ENCODE measurements around the gene MON2.

MON2 gene

DNA sequence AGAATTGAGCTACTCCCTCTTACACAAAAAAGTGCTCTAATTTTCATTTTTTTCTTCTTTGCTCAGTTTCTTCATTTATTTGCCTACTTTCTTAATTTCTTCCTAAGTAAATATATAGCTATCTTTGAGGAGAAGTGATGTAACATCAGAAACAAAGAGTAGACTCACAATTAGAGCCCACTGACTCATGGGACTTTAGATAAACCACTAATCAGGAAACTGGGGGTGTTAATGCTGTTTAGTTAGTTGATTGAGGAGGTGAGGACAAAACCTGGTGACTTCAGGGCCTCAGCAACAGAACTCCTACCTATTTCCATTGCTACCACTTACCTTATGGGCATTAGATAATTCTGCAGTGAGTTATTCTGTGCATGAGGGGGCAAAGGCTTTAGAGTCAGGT, 151.7 kb downstream of the MON2 start:
- DNase-seq = no peak

DNA sequence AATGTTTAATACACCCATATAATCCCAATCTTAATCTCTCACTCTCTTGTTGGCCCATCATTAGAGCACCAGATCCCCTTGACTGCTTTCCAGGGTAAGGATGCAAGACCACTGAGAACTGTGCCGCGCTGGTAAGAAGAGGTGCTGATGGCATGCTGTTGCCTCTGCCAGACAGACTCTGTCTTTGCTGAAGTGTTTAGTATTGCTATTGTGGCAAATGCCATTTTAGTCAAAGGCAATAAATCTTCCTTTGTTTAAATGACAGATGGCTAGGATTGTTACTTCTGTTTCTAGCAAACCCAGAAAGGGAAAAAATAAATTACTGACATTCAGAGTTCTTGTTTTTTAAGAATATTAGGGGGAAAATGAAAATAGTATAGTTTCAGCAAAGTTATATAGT, 152.3 kb downstream of the MON2 start:
- no peak for DNase-seq

DNA sequence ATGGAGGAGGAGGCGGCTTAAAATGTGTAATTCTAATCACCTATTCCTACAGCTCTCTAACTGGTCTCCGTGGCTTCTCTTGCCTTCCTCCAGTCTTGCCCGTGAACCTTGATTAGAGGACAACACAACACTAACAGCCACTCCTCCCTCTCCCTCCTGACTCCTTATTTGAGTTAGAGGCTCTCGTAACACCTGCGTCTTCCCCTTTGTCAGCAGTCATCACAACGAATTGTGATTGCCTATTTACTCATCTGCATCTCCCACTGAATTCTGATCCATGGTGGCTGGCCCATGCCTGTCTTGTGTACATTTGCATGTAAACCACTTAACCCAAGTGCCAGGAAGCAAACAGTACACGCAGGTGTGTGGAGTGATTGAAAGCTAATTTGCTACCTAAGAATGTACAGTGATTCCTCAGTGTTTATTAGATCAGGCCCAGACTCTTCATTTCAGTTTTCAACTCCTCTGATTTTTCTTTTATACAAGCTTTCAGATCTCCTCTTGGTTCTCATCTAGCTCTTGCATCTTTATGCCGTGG, 154.5 kb downstream of the MON2 start:
- DNase-seq = no peak

DNA sequence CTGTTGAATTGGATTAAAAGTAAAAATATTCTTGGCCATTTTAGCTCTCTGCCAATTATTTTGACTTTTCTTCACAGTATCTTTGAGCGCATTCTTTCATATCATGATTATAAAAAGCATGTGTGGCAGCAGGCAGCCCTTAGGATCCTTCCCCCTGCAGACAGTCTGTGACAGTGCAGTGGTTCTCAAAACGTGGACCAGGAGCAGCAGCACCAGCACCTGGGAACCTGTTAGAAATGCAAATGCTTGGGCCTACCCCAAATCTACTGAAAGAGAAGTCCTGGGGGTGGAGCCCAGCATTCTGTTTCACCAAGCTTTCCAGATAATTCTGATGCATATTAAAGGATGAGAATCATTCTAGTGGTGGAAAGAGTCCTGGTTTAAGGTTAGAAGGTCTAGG, 155.6 kb downstream of the MON2 start:
- DNase-seq = no peak

DNA sequence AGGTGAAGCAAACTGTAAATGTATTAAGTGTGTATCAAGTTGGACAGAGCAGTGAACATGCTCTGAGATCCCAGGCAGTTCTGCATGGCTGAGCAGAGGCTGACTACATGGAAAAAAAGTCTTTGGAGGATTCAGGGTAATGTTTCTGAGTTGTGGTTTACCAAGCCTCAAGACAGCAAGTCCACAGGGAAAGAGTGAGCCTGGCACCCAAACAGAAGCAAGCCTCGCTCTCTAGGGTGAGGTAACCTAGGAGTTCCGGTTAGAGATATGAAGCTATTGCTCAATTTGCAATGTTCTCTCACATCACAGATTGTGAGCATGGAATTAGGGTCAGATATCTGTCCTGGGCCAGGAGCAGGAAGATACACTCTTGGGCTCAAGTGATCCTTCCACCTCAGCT, 158.6 kb downstream of the MON2 start:
- peak; percentile 47 for DNase-seq

DNA sequence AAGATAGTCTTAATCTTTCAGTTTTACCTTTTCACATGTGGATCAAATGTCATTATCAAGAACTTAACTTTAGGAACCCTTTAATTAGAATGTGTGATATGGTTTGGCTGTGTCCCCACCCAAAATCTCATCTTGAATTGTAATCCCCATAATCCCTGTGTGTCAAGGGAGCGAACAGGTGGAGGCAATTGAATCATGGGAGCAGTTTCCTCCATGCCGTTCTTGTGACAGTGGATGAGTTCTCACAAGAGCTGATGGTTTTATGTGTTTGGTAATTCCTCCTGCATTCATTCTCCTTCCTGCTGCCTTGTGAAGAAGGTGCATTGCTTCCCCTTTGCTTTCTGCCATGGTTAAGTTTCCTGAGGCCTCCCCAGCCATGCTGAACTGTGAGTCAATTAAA, 160.6 kb downstream of the MON2 start:
- DNase-seq = no peak

DNA sequence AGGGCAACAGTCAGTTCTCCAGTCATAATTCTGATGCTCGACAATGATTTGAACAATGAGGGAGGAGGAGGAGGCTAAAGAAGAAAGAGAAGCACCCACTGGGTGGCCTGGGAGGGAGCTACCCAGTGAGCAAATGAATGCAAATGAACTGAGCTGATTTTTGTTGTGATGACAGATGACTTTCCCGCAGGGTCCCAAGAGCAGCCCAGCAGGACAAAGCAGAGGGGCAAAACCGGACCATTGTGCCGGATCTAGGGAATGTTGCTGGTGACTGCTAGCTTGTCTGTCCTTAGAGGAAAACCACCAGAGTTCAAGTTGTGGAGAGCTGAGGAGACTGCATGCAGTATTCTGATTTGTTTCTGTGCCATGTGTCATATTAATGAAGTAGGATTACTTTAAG, 162.8 kb downstream of the MON2 start:
- no peak for DNase-seq

DNA sequence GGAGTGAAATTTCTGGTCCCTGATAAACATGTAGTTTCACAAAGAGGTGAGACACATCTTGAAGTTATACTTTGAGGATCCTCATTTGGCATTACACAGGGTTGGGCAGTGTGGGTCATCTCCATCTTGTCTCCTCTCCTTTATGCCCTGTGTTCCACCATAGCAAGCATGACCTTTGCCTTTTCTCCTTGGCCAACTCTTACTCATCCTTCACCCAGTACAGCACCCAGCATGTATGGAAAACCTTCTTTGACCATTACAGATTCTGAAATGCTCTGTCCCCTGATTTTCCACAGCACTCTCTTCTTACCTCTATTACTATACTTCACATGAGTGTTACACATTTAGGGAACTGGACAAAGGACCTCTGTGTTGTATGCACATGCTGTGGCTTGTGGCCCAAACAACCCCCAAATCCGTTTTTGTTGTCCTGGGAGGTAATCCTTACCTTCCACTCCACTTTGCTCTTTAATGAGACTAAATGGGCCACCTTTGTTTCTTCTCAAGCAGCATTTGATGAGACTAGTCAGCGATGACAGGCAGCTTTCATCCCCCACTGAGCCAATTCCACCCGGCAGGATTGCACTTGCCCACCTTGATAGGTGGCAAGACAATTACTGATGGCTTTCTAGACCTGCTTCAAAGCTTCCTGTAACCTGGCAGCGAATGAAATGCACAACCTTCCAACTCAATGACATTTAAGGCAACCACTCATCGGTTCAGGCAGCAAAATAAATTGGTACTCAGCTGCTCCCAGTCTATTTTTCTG, 163.5 kb downstream of the MON2 start:
- no peak for DNase-seq

DNA sequence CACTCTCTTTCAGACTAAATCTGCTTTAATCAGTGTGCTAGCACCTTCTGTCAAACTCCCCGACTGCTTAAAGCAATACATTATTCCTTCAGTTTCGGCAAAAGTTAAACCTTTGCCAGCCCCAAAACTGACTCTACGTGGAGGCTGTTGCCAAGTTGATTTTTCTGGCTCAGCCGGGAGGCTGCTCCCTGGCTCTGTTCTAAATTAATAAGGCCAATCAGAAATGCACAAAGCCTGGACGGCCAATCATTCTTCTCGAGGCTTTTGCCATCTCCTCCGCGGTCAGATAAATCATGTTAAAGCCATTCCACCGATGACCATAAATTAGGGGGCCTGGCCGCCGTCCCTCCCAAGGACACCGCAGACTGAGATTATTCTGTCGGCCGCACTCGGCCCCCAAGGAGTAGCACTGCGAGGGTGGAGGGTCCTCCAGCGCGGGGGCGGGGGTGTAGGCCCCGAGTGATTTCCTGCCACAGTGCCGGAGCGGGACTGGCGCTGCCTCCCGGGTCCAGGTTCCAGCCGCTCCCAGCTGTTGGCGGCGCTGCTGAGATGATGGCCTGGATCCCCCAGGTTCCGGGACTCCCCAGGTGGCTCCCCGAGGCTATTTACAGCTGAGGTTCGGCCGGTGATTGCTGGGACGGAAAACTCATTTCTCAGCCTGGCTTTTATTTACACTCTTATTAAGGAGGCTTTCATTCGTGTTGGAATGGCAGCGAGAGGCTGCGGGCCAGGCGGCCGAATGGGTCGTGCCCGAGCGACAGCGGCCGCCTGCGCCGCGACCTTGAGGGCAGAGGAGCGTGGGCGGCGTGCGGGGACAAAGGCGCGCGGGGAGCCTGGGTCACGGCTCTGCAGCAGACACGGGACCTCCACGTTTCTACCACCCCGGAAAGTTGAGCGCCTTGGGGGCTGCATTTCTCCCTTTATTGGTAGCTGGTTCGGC, 165.1 kb downstream of the MON2 start:
- peak; percentile 35 for DNase-seq

DNA sequence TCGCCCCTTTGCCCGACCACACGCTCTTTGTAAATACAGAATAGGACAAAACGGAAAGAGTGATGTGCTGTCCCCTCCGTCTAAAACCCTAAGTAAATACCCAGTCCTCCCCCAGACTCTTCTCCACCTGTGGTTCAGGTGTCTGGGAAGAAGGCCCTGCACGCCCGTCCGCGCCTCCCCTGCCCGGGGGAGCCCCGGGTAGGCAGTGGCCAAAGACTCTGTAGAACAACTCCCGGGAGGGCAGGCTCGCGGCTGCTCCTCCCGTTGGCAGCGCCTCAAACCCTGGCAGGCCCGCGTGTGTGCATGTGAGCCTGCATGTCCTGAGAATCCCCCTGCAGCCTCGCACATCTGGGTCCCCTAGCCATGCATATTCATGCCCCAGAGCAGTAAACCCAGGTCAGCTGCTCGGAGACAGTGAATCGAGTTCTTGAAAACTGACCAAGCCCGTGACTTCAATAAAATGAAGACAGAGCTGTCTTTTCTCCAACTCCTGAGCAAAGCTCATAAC, 165.8 kb downstream of the MON2 start:
- peak; percentile 55 for DNase-seq

DNA sequence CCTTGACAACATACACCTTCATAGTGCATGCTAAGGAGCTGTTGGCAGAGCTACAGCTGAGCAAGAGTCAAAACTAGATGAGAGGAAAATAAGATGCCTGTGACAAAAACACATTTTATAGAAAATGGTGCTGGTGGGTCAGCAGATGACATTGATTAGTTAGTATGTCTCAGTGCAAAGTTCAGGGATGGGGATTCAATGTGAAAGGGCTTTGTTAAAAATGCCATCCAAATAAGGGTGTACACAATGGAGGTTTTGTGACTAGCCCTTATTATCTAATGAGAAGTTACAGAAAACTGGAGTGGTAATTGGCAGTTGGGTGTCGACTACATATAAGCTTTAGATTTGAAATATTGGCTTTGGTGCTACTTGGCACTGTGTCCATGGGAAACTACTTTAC, 169.0 kb downstream of the MON2 start:
- no peak for DNase-seq

DNA sequence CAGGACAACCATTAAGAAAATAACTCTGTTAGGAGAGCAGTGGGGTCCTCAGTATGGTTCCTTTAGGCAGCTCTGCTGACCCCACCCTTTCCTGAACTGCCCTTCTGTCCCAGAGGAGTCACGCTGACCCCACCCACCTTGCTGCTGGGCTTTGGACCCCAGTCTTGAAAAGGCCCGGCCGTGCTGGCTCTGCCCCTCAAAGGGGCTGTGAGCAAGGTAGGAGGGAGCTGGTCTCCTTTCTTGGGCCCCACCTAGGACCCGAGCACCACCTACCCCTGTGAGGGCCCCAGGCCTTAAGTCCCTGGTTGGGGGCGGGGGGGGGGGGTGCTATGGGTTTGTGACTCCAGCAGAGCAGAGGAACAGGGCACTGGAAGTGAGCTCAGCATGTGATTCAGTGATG, 171.1 kb downstream of the MON2 start:
- no peak for DNase-seq

DNA sequence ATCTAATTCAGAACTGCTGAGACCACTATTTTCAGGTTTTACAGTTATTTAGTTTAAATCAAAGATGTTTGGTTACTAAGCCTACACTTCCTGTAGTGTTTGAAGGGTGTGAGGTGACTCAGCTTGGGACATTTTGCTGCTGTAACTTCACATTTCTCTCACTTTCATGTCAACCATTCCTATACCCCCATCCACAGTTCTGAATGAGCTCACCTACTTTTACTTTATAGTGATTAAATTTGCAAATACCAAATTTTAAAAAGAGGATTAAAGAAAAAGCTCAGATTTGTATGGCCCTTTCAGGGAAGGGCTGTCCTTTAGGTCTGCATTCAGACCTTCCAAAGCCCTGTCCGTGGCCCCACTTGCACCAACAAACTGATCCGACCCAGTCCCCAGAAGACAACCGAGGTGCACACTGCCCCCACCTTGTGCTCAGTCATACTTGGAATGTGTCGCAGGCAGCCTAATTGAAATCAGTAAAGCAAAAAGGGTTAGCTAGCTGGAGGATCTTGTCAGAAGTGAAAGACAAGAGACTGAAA, 174.4 kb downstream of the MON2 start:
- peak; percentile 19 for DNase-seq

DNA sequence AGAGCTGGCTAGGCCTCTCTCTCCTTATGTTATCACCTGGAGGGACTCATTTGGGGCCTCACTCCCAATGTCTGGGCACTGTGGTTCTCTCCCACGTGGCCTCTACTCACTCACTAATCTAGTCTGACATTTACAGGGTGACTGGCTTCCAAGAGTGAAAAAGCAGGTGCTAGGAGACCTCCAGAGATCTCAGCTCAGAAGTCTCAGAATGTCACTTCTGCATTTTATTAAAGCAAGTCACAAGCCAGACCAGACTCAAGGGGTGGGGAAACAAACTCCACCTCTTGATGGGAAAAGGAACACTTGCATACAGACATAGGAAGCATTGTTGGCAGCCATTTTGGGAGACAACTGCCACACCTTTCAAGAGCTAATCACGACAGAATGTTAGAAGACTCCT, 175.9 kb downstream of the MON2 start:
- DNase-seq = peak; percentile 47

DNA sequence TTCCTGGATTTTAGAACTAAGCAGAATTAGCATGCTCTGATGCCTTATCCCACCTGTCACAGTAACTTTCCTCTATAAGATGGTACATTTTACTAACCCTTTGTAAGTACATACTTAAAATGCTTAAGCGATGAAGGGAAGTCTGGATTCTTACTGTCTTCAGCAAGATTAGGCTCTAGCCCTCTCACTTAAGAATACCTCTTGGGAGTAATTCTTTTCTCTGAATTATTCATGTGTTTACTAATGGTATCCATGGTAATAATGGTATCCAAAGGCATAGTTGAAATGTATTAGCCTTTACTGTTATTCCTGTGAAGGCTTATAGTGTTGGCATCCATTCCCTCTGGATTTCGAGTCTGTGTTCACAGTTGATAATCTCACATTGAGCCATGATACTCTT, 176.9 kb downstream of the MON2 start:
- no peak for DNase-seq

DNA sequence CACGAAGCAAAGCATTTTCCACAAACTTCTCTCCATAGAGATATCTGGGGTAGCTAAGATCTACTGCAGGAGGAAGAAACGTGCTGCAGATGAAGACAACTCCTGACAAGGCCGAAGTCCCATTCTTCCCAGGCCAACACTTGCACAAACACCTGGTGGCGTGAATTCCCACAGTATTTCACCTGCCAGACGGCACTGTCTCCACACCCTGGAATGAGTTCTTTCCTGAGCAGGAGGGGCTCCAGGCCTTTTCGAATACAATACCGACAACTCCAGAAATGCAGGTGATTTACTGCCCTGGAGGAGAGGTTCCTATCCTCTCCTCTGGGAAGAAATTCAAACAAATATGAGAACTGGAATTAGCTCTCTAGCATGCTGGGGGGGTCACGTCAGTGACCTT, 179.9 kb downstream of the MON2 start:
- DNase-seq = no peak

DNA sequence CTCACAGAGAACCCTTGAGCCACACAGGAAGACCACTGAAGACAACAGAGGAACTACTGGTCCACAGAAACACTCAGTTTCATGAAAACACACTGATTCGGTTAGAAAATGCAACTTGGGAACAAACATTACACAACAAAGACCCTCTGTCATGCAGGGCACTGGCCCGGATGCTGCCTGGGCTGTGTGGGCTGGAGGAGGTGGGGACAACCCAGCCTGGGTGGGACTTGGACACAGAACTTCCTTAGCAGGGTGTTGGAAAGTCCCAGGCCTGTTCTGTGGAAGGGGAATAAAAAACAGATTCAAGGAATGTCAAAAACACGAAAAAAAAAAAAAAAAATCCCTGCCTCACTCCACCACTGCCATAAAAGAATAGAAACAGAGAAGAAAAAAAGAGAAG, 181.0 kb downstream of the MON2 start:
- no peak for DNase-seq

DNA sequence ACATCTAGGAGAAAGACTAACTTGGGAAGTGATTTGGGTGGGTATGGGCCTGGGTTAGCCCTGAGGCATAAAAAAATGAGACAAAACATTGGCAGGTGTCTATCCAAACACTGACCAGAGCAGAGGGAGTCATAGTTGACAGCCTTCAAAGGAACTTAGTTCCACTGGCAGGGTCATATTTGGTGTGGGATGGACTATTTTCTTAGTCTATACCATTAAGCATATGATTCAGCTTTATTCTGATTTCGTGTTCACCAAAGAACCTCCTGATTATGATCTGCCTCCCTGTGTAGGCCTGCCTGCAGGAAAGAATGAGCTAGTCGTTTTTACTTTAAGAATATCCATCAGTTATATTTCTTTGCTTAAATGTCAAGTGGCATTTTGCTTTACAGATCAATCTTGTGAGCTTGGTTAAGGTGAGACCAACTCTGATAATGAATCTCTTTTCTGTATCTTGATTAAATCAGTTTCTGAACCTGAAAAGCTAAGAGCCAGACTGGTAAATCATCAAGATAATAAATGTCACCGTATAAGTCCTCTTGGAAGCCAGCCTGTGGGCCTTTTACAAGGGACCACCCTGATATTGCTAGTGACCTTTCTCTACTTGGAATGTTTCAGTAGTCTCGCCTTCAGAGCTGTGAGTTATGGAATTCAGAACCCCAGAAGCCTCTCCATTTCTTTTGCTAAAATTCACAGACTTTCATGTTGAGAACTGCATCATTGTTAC, 182.9 kb downstream of the MON2 start:
- DNase-seq = no peak

All from hematopoietic multipotent progenitor cell treated with erythropoietin and hydrocortisone succinate and interleukin-3 and kit ligand, for 4 days (in vitro differentiated cells).